HepG2 (cell line): ENCODE measurements around the gene NCLN. TPM values are rescaled to one million over a fixed set of nuclear protein-coding genes. Genes with fewer than 3 reads are reported as not detected.

ENCODE experiments used
- ARNTL ChIP-seq: sonication (generic); formaldehyde crosslinking; IDR thresholded peaks from 2 replicates; pipeline ENCODE4 v1.4.0; 2020; ENCODE audit warnings: mild to moderate bottlenecking, missing genetic modification reagents
- CCAR2 ChIP-seq: fragments of 200-400 bp; formaldehyde crosslinking; optimal IDR thresholded peaks from 2 replicates; pipeline ENCODE3; 2018; ENCODE audit warnings: low read depth, mild to moderate bottlenecking, low read length, moderate library complexity
- IKZF1 ChIP-seq: fragments of 450-650 bp; IDR thresholded peaks from 2 replicates; pipeline ENCODE4 v1.7.1; 2016
- MAFG ChIP-seq: sonication (generic); formaldehyde crosslinking; IDR thresholded peaks from 2 replicates; pipeline ENCODE4 v1.5.1; 2020; ENCODE audit warnings: mild to moderate bottlenecking, missing genetic modification reagents
- MEIS1 ChIP-seq: sonication (generic); formaldehyde crosslinking; IDR thresholded peaks from 2 replicates; pipeline ENCODE4 v1.9.0; 2021; ENCODE audit warnings: mild to moderate bottlenecking, missing genetic modification reagents, moderate library complexity, borderline replicate concordance
- MEIS2 ChIP-seq: sonication (generic); formaldehyde crosslinking; IDR thresholded peaks from 2 replicates; pipeline ENCODE4 v1.9.0; 2021; ENCODE audit warnings: mild to moderate bottlenecking, missing genetic modification reagents
- MYNN ChIP-seq: sonication (generic); formaldehyde crosslinking; IDR thresholded peaks from 2 replicates; pipeline ENCODE4 v1.4.0; 2020; ENCODE audit warnings: mild to moderate bottlenecking, low read depth, missing genetic modification reagents
- PBX3 ChIP-seq: sonication (generic); formaldehyde crosslinking; IDR thresholded peaks from 2 replicates; pipeline ENCODE4 v1.8.1; 2023; ENCODE audit warnings: missing genetic modification reagents, inconsistent platforms, borderline replicate concordance
- PLRG1 ChIP-seq: fragments of 450-650 bp; conservative IDR thresholded peaks from 2 replicates; pipeline ENCODE4 v1.6.1; 2016
- ZBTB37 ChIP-seq: sonication (generic); formaldehyde crosslinking; IDR thresholded peaks from 2 replicates; pipeline ENCODE4 v1.4.0; 2020; ENCODE audit warnings: mild to moderate bottlenecking, missing genetic modification reagents
- ZMAT3 ChIP-seq: sonication (generic); formaldehyde crosslinking; conservative IDR thresholded peaks from 2 replicates; pipeline ENCODE4 v1.7.0; 2021; ENCODE audit warnings: missing genetic modification reagents
- ZNF12 ChIP-seq: sonication (generic); formaldehyde crosslinking; IDR thresholded peaks from 2 replicates; pipeline ENCODE4 v1.5.0; 2020; ENCODE audit warnings: missing genetic modification reagents
- ZNF160 ChIP-seq: sonication (generic); formaldehyde crosslinking; IDR thresholded peaks from 2 replicates; pipeline ENCODE4 v1.8.0; 2022; ENCODE audit warnings: mild to moderate bottlenecking, inconsistent platforms, missing genetic modification reagents
- ZNF263 ChIP-seq: sonication (generic); formaldehyde crosslinking; IDR thresholded peaks from 2 replicates; pipeline ENCODE4 v1.4.0; 2020; ENCODE audit warnings: missing genetic modification reagents
- ZNF329 ChIP-seq: sonication (generic); formaldehyde crosslinking; IDR thresholded peaks from 2 replicates; pipeline ENCODE4 v1.9.0; 2021; ENCODE audit warnings: low read depth, mild to moderate bottlenecking, missing genetic modification reagents
- ZNF331 ChIP-seq: sonication (generic); formaldehyde crosslinking; IDR thresholded peaks from 2 replicates; pipeline ENCODE4 v1.4.0; 2020; ENCODE audit warnings: missing genetic modification reagents
- ZNF430 ChIP-seq: sonication (generic); formaldehyde crosslinking; IDR thresholded peaks from 2 replicates; pipeline ENCODE4 v1.9.0; 2021; ENCODE audit warnings: mild to moderate bottlenecking, missing genetic modification reagents
- ZNF761 ChIP-seq: sonication (generic); formaldehyde crosslinking; conservative IDR thresholded peaks from 2 replicates; pipeline ENCODE4 v1.4.0; 2020; ENCODE audit warnings: mild to moderate bottlenecking, missing genetic modification reagents
- ZNF800 ChIP-seq: sonication (generic); formaldehyde crosslinking; IDR thresholded peaks from 2 replicates; pipeline ENCODE4 v1.4.0; 2020; ENCODE audit warnings: missing genetic modification reagents
- ZSCAN9 ChIP-seq: IDR thresholded peaks from 2 replicates; pipeline ENCODE4 v1.6.1; 2016; ENCODE audit warnings: borderline replicate concordance
- polyA plus RNA-seq, 8 experiments: library from polyadenylated mRNA; depleted of rRNA in 3 of 8; stranded (reverse) in 7 of 8; unstranded in 1 of 8; fragments of >200 nt; fragmentation: Illumina TruSeq in 4 of 8; extraction: Trizol in 4 of 8; gene quantifications; 2 replicates each; pipeline versions ENCODE4 v1.2.1 to v1.2.3, GENCODE V29; 2011 to 2016; ENCODE audit warnings: low read depth in 4 of 8, missing spikeins in 1 of 8, mixed read lengths in 1 of 8; ENCODE audit not compliant: insufficient read depth in 1 of 8
- total RNA-seq, 5 experiments: library from RNA; depleted of rRNA; stranded (reverse); fragments of >200 nt; fragmentation: Illumina TruSeq; extraction: Trizol; gene quantifications; 2 replicates each; pipeline ENCODE4 v1.2.3, GENCODE V29; 2016; ENCODE audit warnings: low read depth in 1 of 5
- TF ChIP-seq, protein P1 (sequence below): sonication (generic); formaldehyde crosslinking; IDR thresholded peaks from 2 replicates; pipeline ENCODE4 v1.4.0; 2020; ENCODE audit warnings: mild to moderate bottlenecking, missing genetic modification reagents
- TF ChIP-seq, protein P2 (sequence below): IDR thresholded peaks from 2 replicates; pipeline ENCODE4 v1.6.1; 2016; ENCODE audit warnings: missing genetic modification reagents, missing compliant biosample characterization
- TF ChIP-seq, protein P3 (sequence below): sonication (generic); formaldehyde crosslinking; IDR thresholded peaks from 2 replicates; pipeline ENCODE4 v1.4.0; 2020; ENCODE audit warnings: missing genetic modification reagents

Gene NCLN
- total and polyA plus RNA-seq, 2 of the 13 experiments (the other 11 are each of a cell fraction or from before 2014, with no cell fraction given), result 42.6 to 56.0 TPM

GRCh38 chr19:3186160-3186688 lies 494 bp downstream of the NCLN start (continued):
- no peak for TF ChIP-seq ZBTB37 (CRISPR knock-in tag)
- no peak for TF ChIP-seq ZNF263 (CRISPR knock-in tag)
- TF ChIP-seq ZNF331 (CRISPR knock-in tag), result no peak
- 0 out of 2 replicates have a peak, but pooled peaks have one; percentile 47 for TF ChIP-seq ZNF800 (CRISPR knock-in tag)
- TF ChIP-seq ARNTL (CRISPR knock-in tag), result 0 out of 2 replicates have a peak, but pooled peaks have one; percentile 59
- TF ChIP-seq ZNF761 (CRISPR knock-in tag), result no peak; the same call in 1 of the 2 replicates
- TF ChIP-seq MEIS2 (CRISPR knock-in tag), result 0 out of 2 replicates have a peak, but pooled peaks have one; percentile 18
- peak; percentile 60; the same call in 1 of the 2 replicates for TF ChIP-seq ZNF160 (CRISPR knock-in tag)
- TF ChIP-seq MYNN (CRISPR knock-in tag), result no peak
- TF ChIP-seq CCAR2, result no peak
- TF ChIP-seq ZNF12 (CRISPR knock-in tag), result 0 out of 2 replicates have a peak, but pooled peaks have one; percentile 12
- no peak for TF ChIP-seq PBX3 (CRISPR knock-in tag)
- peak; percentile 77; the same call in 1 of the 2 replicates for TF ChIP-seq MEIS1
- TF ChIP-seq IKZF1, result no peak
- TF ChIP-seq, protein P1, sequence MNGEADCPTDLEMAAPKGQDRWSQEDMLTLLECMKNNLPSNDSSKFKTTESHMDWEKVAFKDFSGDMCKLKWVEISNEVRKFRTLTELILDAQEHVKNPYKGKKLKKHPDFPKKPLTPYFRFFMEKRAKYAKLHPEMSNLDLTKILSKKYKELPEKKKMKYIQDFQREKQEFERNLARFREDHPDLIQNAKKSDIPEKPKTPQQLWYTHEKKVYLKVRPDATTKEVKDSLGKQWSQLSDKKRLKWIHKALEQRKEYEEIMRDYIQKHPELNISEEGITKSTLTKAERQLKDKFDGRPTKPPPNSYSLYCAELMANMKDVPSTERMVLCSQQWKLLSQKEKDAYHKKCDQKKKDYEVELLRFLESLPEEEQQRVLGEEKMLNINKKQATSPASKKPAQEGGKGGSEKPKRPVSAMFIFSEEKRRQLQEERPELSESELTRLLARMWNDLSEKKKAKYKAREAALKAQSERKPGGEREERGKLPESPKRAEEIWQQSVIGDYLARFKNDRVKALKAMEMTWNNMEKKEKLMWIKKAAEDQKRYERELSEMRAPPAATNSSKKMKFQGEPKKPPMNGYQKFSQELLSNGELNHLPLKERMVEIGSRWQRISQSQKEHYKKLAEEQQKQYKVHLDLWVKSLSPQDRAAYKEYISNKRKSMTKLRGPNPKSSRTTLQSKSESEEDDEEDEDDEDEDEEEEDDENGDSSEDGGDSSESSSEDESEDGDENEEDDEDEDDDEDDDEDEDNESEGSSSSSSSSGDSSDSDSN, result peak; percentile 52
- TF ChIP-seq, protein P2, sequence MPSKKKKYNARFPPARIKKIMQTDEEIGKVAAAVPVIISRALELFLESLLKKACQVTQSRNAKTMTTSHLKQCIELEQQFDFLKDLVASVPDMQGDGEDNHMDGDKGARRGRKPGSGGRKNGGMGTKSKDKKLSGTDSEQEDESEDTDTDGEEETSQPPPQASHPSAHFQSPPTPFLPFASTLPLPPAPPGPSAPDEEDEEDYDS (CRISPR knock-in tag), result no peak
- no peak for TF ChIP-seq PLRG1
- no peak for TF ChIP-seq ZNF430
- no peak for TF ChIP-seq MAFG
- TF ChIP-seq ZSCAN9 (CRISPR knock-in tag), result no peak
- no peak for TF ChIP-seq ZNF329
- TF ChIP-seq, protein P3, sequence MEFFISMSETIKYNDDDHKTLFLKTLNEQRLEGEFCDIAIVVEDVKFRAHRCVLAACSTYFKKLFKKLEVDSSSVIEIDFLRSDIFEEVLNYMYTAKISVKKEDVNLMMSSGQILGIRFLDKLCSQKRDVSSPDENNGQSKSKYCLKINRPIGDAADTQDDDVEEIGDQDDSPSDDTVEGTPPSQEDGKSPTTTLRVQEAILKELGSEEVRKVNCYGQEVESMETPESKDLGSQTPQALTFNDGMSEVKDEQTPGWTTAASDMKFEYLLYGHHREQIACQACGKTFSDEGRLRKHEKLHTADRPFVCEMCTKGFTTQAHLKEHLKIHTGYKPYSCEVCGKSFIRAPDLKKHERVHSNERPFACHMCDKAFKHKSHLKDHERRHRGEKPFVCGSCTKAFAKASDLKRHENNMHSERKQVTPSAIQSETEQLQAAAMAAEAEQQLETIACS (CRISPR knock-in tag), result no peak
- TF ChIP-seq ZMAT3 (CRISPR knock-in tag), result 0 out of 2 replicates have a peak, but pooled peaks have one; percentile 44
